Measurements from ENCODE around the gene IGFBP5. TPM values are rescaled to one million over a fixed set of nuclear protein-coding genes. Genes with fewer than 3 reads are reported as not detected.

The IGFBP5 gene
- total and polyA plus RNA-seq, 9 of the 15 experiments (the other 6 are each of a cell fraction or from before 2014, with no cell fraction given): 0.01 to 1.9 (median 0.03) TPM; not detected in 6

- WGBS (ENCODE audit: insufficient coverage, low coverage, missing lambda C conversion rate): 0% methylated on average over 7 of the region's 7 CpGs
- no peaks in the 10 kb centered on the region for H3K79me2 ChIP-seq (ENCODE audit: control insufficient read depth, insufficient read depth, low read length)
- H2AFZ ChIP-seq (ENCODE audit: low read depth, low read length): no peak overlapping the region
- H3K9me3 ChIP-seq (replicated peaks; ENCODE audit: control insufficient read depth, insufficient read depth, low read depth, low read length): no peaks in the 10 kb centered on the region
- H3K27ac ChIP-seq (ENCODE audit: extremely low read depth, low read depth, low read length): no peak overlapping the region
- no peaks in the 10 kb centered on the region for H3K9me1 ChIP-seq (ENCODE audit: control insufficient read depth, insufficient read depth, low read length)
- in situ Hi-C loops (cut with MboI): no loop called here
- CTCF ChIA-PET (ENCODE audit: low intra/inter-chr PET ratio): no interaction called here
- H3K4me1 ChIP-seq (replicated peaks in 1 of 2; ENCODE audit: control insufficient read depth in 2 of 2, insufficient read depth in 2 of 2, low read length in 2 of 2): no peaks in the 10 kb centered on the region
- BruUV-seq (replicated peaks): no TSS peak
- H3K27me3 ChIP-seq (ENCODE audit: control insufficient read depth in 2 of 2, insufficient read depth in 2 of 2, low read length in 2 of 2): peaks cover 0 to 14% of the 10 kb centered on the region in 2 experiments; a peak in 3 of 5 replicates
- DNase-seq (ENCODE audit: extremely low read depth in 1 of 4, low spot score in 3 of 4): no peak
- intact Hi-C loops (cut with micrococcal nuclease): no loop called here
- FAIRE-seq: no peak
- POLR2A ChIA-PET: no interaction called here
- no peak for TF ChIP-seq BDP1 (IDR thresholded peaks at IDR 0.05; ENCODE audit: insufficient read depth, insufficient read length)
- no peak for TF ChIP-seq ILK (tag; IDR thresholded peaks at IDR 0.05; ENCODE audit: borderline replicate concordance, low read depth)
- no peak for TF ChIP-seq PHTF2 (CRISPR knock-in tag; IDR thresholded peaks at IDR 0.05)
- no peak for TF ChIP-seq ZNF134 (CRISPR knock-in tag; conservative IDR thresholded peaks at IDR 0.05)
- no peak for TF ChIP-seq TAF1 (IDR thresholded peaks at IDR 0.05; ENCODE audit: control insufficient read depth, extremely low read depth, insufficient read depth, low read length, severe bottlenecking)
- TF ChIP-seq KDM1A (IDR thresholded peaks at IDR 0.05): no peak
- TF ChIP-seq JUND (IDR thresholded peaks at IDR 0.05; ENCODE audit: borderline replicate concordance, low read depth, low read length): no peak
- no peak for TF ChIP-seq JUND (tag; IDR thresholded peaks at IDR 0.05; ENCODE audit: borderline replicate concordance, low read depth, low read length)
- TF ChIP-seq CBX2 (IDR thresholded peaks at IDR 0.05; ENCODE audit: insufficient read depth, low read length, poor library complexity, severe bottlenecking): no peak
- TF ChIP-seq POLR2AphosphoS2 (IDR thresholded peaks at IDR 0.05; ENCODE audit: low read length): no peak
- no peak for TF ChIP-seq CBX8 (IDR thresholded peaks at IDR 0.05; ENCODE audit: borderline replicate concordance, extremely low read depth, low read depth, low read length, poor library complexity, severe bottlenecking)
- no peak for TF ChIP-seq U2AF2 (optimal IDR thresholded peaks at IDR 0.05; ENCODE audit: low read depth, low read length)
- TF ChIP-seq HSF4 (CRISPR knock-in tag; IDR thresholded peaks at IDR 0.05; ENCODE audit: borderline replicate concordance): no peak
- no peak for TF ChIP-seq SMARCC2 (IDR thresholded peaks at IDR 0.05; ENCODE audit: low read depth)
- no peak overlapping the region for H3K4me2 ChIP-seq (ENCODE audit: insufficient read depth, low read length)
- H4K20me1 ChIP-seq (replicated peaks; ENCODE audit: control insufficient read depth, insufficient read depth, low read length): no peaks in the 10 kb centered on the region
- no peaks in the 10 kb centered on the region for H3K36me3 ChIP-seq (ENCODE audit: control insufficient read depth, insufficient read depth, low read length)
- H3K4me3 ChIP-seq: no peak overlapping the region
- H3K9ac ChIP-seq (ENCODE audit: insufficient read depth in 1 of 2, low read depth in 2 of 2, low read length in 2 of 2): no peak overlapping the region
- no peak for ATAC-seq
Measured at GRCh38 chr2:216732334-216732733, 37.0 kb upstream of the IGFBP5 start.

Data from K562 (cell line).